Gastroesophageal sphincter (tissue), 4 donors: ENCODE measurements around the gene SIPA1L2. TPM values are rescaled to one million over a fixed set of nuclear protein-coding genes. Genes with fewer than 3 reads are reported as not detected.
A peak's percentile ranks its signal among the peaks of the same experiment; 100 is the strongest.

Experiments used
- ATAC-seq: fragments of 150-250 bp; one replicate; pipeline ENCODE4 v1.9.1; 2016; ENCODE audit warnings: mild to moderate bottlenecking, moderate library complexity
- H3K27ac ChIP-seq, 4 donors: fragments of 200-600 bp; sonication (generic) in 3 of 4; 1 replicate in 3 of 4; 2 replicates in 1 of 4; pipeline ENCODE4 v1.5.1; 2016 to 2019
- H3K27me3 ChIP-seq: fragments of 200-600 bp; sonication (generic); one replicate; pipeline ENCODE4 v1.5.1; 2019
- H3K36me3 ChIP-seq, 2 donors: fragments of 200-600 bp; sonication (generic); one replicate each; pipeline ENCODE4 v1.5.1; 2019; ENCODE audit warnings: control low read depth in 1 of 2
- H3K4me1 ChIP-seq, 3 donors: fragments of 200-600 bp; sonication (generic); 1 replicate in 2 of 3; 2 replicates in 1 of 3; pipeline ENCODE4 v1.5.1; 2016 to 2019; ENCODE audit warnings: control low read depth in 2 of 3
- H3K4me3 ChIP-seq, 2 donors: fragments of 200-600 bp; sonication (generic); one replicate each; pipeline ENCODE4 v1.5.1; 2019; ENCODE audit warnings: mild to moderate bottlenecking in 1 of 2, moderate library complexity in 1 of 2
- H3K9me3 ChIP-seq, 3 donors: fragments of 200-600 bp; sonication (generic); one replicate each; pipeline ENCODE4 v1.5.1; 2017 to 2019; ENCODE audit warnings: control low read depth in 2 of 3
- EP300 ChIP-seq: sonication (generic); formaldehyde crosslinking; IDR thresholded peaks from one replicate; pipeline ENCODE4 v1.6.1; 2017; ENCODE audit warnings: antibody characterized with exemption, mild to moderate bottlenecking
- POLR2A ChIP-seq, 2 donors: fragments of 450-650 bp; IDR thresholded peaks; one replicate each; pipeline ENCODE4 v1.6.1; 2017; ENCODE audit warnings: antibody characterized with exemption in 2 of 2, mild to moderate bottlenecking in 2 of 2, moderate library complexity in 1 of 2
- POLR2AphosphoS5 ChIP-seq: sonication (generic); formaldehyde crosslinking; IDR thresholded peaks from one replicate; pipeline ENCODE4 v1.6.1; 2017; ENCODE audit warnings: antibody characterized with exemption
- WGBS, 2 donors: methylation state at CpG; one replicate each; pipeline ENCODE4 v1.1.5; 2018; ENCODE audit warnings: low coverage in 1 of 2; 5-methylcytosine and 5-hydroxymethylcytosine counted together
- total RNA-seq, 4 donors: library from RNA; depleted of rRNA; stranded (reverse); fragments of >200 nt; gene quantifications; one replicate each; pipeline ENCODE4 v1.1.0, GENCODE V29; 2016
- TF ChIP-seq, protein P1 (sequence below), 4 experiments: fragments of 200-600 bp in 2 of 4; fragments of 450-650 bp in 2 of 4; sonication (generic) in 1 of 4; IDR thresholded peaks; one replicate each; pipeline ENCODE4 v1.5.1; 2017 to 2019; ENCODE audit warnings: antibody characterized with exemption in 4 of 4, mild to moderate bottlenecking in 2 of 4, moderate library complexity in 2 of 4

The SIPA1L2 gene
- total RNA-seq, 4 donors from 2014 or later, result 29.5 to 65.2 (median 32.6) TPM

DNA sequence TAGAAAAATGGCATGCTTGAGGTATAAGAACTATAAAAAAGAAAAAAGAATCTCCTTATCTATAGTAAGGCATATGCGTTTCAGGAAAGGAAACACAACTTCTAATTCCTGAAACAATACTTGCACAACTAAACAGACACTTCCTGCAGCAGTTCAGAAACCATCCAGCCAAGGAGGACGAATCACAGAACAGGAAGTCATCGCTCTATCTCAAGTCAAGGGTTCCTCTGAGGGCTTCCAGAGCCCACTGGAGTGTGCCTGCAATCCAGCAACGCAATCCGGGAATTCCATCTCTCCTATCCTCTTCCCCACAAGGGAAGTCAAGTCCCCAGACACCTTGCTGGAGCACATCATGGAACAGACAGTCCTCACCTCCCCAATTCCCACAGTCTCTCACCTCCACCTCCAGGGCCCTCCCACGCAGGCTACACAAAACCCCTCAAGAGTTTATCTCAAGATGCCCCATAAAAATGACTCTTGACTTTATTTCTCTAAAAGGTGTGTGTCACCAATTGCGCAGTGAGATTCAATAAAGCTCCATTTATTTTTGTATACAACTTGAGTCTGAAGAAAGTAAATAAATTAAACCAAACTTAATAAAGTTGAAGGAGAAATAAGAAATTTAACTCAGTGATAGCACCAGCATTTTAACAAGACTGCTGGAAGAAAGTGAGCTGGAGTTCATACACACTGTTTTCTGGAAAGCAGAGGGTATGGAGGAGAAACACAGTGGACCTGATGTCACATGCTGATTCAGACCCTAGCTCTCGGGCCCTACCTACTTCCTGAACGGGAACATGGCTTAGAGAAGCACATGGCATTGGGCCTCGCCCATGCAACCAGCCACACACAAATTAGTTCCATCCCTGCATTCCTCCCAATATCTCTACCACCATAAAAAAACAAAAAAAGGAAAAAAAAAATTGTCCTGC is 39.9 kb downstream of the SIPA1L2 start:
- Histone ChIP-seq H3K27me3 (no peaks in the 10 kb centered on the region), H3K9me3 (no peaks in the 10 kb centered on the region), H3K36me3 (no peaks in the 10 kb centered on the region), H3K4me3 (no peak overlapping the region), H3K27ac (peak overlapping the region in 2 of 4 donors; percentile 15 to 34), H3K4me1 (peaks cover 0 to 52% (median 14%) of the 10 kb centered on the region in 3 donors)
- WGBS, 2 donors, result 61 to 71% methylated on average over 6 to 8 of the region's 10 CpGs
- no peak for ATAC-seq
- TF ChIP-seq POLR2AphosphoS5, result no peak
- TF ChIP-seq POLR2A (IDR thresholded peaks at IDR 0.05), result no peak

DNA sequence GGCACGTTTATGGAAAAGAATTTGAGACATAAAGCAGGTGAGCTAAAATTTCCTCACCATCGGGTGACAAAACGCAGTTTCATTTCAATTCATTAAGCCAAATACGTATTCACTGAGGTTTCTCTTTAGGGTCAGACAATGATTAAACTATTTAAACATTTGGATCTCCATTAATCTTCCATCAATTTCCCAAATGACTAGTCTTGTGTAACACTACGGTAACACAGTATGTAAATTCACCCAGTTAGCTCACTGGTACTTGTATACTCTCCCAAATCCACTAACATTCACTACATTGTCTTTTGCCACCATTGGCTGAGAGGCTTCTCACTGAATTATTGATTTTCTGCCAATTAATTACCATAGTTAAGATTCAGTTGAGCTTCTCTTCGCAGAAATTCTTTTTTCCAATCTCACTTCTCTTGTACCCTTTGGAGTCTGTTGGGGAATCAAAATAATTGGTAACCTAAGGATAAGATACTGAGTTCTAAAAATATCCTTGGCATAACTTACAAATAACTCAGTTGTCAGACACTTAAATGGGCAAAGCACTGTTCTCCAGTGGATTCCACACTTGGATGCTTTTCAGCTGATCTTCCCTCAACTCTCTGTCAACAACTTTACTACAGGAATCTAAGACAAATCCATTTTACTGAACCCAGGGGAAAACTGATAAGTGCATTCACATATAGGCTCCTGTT is 40.7 kb downstream of the SIPA1L2 start:
- no peak for ATAC-seq
- Histone ChIP-seq H3K27ac (peak overlapping the region in 2 of 4 donors; percentile 15 to 28), H3K4me1 (peaks cover 0 to 48% (median 14%) of the 10 kb centered on the region in 3 donors), H3K27me3 (no peaks in the 10 kb centered on the region), H3K4me3 (no peak overlapping the region), H3K36me3 (no peaks in the 10 kb centered on the region), H3K9me3 (no peaks in the 10 kb centered on the region)
- WGBS, 2 donors, result 24 to 66% methylated on average over 6 of the region's 6 CpGs
- TF ChIP-seq POLR2AphosphoS5, result no peak
- TF ChIP-seq EP300, result no peak
- no peak for TF ChIP-seq POLR2A (IDR thresholded peaks at IDR 0.05)
- TF ChIP-seq, protein P1, sequence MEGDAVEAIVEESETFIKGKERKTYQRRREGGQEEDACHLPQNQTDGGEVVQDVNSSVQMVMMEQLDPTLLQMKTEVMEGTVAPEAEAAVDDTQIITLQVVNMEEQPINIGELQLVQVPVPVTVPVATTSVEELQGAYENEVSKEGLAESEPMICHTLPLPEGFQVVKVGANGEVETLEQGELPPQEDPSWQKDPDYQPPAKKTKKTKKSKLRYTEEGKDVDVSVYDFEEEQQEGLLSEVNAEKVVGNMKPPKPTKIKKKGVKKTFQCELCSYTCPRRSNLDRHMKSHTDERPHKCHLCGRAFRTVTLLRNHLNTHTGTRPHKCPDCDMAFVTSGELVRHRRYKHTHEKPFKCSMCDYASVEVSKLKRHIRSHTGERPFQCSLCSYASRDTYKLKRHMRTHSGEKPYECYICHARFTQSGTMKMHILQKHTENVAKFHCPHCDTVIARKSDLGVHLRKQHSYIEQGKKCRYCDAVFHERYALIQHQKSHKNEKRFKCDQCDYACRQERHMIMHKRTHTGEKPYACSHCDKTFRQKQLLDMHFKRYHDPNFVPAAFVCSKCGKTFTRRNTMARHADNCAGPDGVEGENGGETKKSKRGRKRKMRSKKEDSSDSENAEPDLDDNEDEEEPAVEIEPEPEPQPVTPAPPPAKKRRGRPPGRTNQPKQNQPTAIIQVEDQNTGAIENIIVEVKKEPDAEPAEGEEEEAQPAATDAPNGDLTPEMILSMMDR (IDR thresholded peaks at IDR 0.05), result no peak

DNA sequence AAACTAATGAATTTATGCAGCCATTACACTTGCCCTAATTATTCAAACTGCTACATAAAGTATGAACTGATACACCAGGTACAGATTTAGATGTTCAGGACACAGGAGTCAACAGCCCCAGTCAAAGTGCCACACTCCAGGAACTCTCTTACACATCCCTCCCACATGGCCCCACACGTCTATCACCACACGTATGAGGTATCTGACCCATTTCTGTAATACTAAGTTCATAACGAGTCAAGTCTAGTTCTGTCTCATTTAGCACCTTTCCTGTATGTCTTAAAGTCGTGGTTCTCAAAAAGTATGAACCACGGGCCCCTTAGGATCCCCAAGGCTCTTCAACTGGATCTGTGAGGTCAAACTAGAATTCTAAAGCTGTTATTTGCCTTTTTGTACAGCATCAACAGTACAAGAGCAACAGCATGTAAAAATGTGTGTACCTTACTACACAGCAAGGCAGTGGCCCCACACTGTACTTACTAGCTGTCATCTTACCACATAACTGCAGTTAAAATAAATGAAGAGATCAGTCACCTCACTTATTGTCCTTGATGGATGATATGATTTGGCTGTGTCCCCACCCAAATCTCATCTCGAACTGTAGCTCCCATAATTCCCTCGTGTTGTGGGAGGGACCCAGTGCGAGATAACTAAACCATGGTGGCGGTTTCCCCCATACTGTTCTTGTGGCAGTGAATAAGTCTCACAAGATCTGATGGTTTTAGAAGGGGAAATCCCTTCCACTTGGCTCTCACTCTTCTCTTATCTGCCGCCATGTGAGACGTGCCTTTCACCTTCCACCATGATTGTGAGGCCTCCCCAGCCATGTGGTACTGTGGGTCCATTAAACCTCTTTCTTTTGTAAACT is 42.6 kb downstream of the SIPA1L2 start:
- ATAC-seq, result no peak
- H3K9me3 ChIP-seq, result no peaks in the 10 kb centered on the region
- no peaks in the 10 kb centered on the region for H3K36me3 ChIP-seq
- H3K4me3 ChIP-seq, result no peak overlapping the region
- H3K4me1 ChIP-seq, result peaks cover 0 to 40% (median 11%) of the 10 kb centered on the region in 3 donors
- no peaks in the 10 kb centered on the region for H3K27me3 ChIP-seq
- WGBS, 2 donors, result 70 to 82% methylated on average over 6 to 11 of the region's 11 CpGs
- H3K27ac ChIP-seq, result no peak overlapping the region
- no peak for TF ChIP-seq EP300
- no peak for TF ChIP-seq POLR2A (IDR thresholded peaks at IDR 0.05)
- TF ChIP-seq POLR2AphosphoS5, result no peak
- TF ChIP-seq, protein P1 (IDR thresholded peaks at IDR 0.05), result no peak

DNA sequence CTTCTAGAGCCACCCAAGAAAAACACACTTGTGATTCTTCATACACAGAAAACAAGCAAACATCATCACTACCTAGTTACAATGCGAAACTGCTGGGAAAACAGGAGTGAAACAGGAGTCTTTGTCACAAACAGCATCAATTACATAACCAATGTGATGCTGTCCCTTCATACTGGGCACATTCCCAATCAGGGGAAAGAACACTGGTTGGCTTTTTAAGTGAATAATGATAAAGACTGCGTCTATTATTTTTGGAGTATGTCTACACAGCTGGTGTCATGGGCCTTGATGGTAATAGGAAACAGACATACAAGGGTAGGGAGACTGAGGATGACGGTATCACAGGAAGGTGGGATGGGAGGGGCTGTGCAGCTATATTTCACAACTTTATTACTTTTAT is 43.3 kb downstream of the SIPA1L2 start:
- no peaks in the 10 kb centered on the region for H3K36me3 ChIP-seq
- H3K4me1 ChIP-seq, result peaks cover 0 to 38% (median 11%) of the 10 kb centered on the region in 3 donors
- no peak for ATAC-seq
- H3K27me3 ChIP-seq, result no peaks in the 10 kb centered on the region
- WGBS, 2 donors, result 46 to 72% methylated on average over 2 to 3 of the region's 3 CpGs
- no peak overlapping the region for H3K4me3 ChIP-seq
- TF ChIP-seq POLR2AphosphoS5 (no peak), POLR2A (IDR thresholded peaks at IDR 0.05) (no peak), EP300 (no peak)
- TF ChIP-seq, protein P1 (IDR thresholded peaks at IDR 0.05), result no peak
- no peak overlapping the region for H3K27ac ChIP-seq
- no peaks in the 10 kb centered on the region for H3K9me3 ChIP-seq

DNA sequence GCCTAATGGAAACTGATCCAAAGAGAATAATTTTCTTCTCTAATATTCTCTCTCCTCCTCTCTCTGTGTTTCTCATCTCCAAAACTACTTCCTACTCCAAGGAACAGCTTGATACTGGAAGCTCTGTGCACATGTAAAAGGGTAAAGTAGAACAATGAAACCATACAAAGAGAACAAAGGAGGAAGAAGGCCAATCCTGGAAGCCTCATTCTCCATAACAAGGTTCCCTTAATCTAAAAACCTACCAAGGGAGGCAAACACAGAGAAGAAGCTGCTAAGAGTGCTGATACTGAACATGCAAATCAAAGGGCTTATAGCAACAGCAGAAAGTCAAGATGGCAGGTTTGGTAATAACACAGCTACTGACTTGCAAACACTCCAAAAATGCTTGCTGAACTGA is 44.4 kb downstream of the SIPA1L2 start:
- H3K27ac ChIP-seq, result no peak overlapping the region

More for the DNA sequence above, 44.4 kb downstream of the SIPA1L2 start:
- Histone ChIP-seq H3K9me3 (no peaks in the 10 kb centered on the region), H3K4me1 (peaks cover 0 to 30% (median 11%) of the 10 kb centered on the region in 3 donors), H3K4me3 (no peak overlapping the region), H3K36me3 (no peaks in the 10 kb centered on the region), H3K27me3 (no peaks in the 10 kb centered on the region)
- no peak for ATAC-seq
- TF ChIP-seq EP300, result no peak
- TF ChIP-seq POLR2AphosphoS5, result no peak
- no peak for TF ChIP-seq POLR2A (IDR thresholded peaks at IDR 0.05)
- TF ChIP-seq, protein P1 (IDR thresholded peaks at IDR 0.05), result no peak
